ENCODE results near the gene WFDC12.

The WFDC12 gene

DNA sequence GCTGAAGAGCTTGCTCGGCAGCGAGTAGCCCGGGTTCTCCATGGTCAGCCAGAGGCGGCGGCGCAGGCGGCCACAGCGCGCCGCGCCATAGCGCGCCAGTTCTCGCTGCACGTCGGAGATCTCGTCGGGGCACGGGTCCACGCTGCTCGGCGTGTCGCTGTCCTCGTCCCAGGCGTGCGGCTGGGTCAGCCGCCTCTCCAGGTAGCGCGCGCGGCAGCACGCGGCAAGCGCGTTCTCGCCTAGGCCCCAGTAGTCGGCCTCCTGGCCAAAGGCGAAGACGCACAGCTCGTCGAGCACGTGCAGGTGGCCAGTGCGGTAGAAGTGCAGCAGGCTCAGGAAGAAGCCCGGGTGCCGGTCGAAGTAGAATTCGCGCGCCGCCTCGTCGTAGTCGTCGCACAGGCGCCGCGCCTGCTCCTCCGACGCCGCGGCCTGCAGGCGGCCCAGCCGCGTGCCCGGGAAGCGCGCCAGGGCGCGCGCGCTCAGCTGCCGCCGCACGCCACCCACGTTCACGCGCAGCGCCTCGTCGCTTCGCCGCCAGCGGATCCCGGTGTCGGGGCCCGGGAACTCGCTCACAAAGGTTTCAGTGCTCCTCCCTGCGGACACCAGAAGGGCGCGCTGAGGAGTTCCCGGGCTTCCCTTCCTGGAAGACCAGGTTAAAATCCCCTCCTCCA, 26.0 kb downstream of the WFDC12 start:
- Histone ChIP-seq H3K4me1 (ENCODE audit: insufficient read depth, insufficient read length) (no peaks in the 10 kb centered on the region), H3K4me3 (ENCODE audit: insufficient read length, low read depth) (no peak overlapping the region), H3K27me3 (ENCODE audit: insufficient read depth, insufficient read length) (peaks cover 52% of the 10 kb centered on the region), H3K9me3 (ENCODE audit: insufficient read depth, low read length) (no peaks in the 10 kb centered on the region; the same call in 1 of the 2 replicates), H3K36me3 (ENCODE audit: insufficient read depth, insufficient read length, low read length) (peaks cover 4% of the 10 kb centered on the region), H3K9ac (ENCODE audit: insufficient read length, low read depth) (peak overlapping the region; percentile 27)
- TF ChIP-seq YY1 (IDR thresholded peaks at IDR 0.05; ENCODE audit: insufficient read depth, insufficient read length) (no peak), ZNF274 (IDR thresholded peaks at IDR 0.05; ENCODE audit: low read depth, low read length) (no peak), SUZ12 (IDR thresholded peaks at IDR 0.05; ENCODE audit: extremely low read depth, insufficient read depth, insufficient read length) (no peak)
- DNase-seq (ENCODE audit: low read depth, low spot score): peak; percentile 58

DNA sequence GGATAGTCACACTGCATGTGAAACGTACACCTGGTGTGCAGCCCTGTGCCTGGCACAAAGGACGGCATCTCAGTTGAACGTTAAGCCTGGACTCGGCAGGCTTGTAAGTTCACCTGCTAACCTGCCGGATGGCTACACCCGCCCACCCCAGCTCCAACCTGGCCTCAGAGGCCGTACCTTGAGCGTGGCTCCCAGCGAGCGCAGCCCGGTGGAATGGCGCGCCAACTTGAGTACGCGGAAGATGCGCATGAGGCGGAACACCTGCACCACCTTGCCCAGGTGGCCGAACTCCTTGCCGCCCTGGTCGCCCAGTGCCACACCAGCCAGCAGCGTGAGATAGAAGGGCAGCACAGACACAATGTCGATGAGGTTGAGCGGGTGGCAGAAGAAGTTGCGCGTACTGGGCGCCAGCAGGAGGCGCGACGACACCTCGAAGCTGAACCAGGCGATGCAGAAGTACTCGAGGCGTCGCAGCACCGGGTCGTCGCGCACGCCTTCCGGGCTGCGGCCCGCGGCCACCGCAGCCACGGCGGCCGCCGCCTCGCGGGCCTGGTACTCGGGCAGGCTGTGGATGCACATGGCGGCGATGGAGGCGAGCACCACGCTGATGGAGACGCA, 26.7 kb downstream of the WFDC12 start:
- Histone ChIP-seq H3K27me3 (ENCODE audit: insufficient read depth, insufficient read length) (peaks cover 52% of the 10 kb centered on the region), H3K9me3 (ENCODE audit: insufficient read depth, low read length) (no peaks in the 10 kb centered on the region; the same call in 1 of the 2 replicates), H3K9ac (ENCODE audit: insufficient read length, low read depth) (no peak overlapping the region), H3K4me1 (ENCODE audit: insufficient read depth, insufficient read length) (no peaks in the 10 kb centered on the region), H3K4me3 (ENCODE audit: insufficient read length, low read depth) (no peak overlapping the region), H3K36me3 (ENCODE audit: insufficient read depth, insufficient read length, low read length) (peaks cover 4% of the 10 kb centered on the region)
- no peak for TF ChIP-seq YY1 (IDR thresholded peaks at IDR 0.05; ENCODE audit: insufficient read depth, insufficient read length)
- TF ChIP-seq ZNF274 (IDR thresholded peaks at IDR 0.05; ENCODE audit: low read depth, low read length): no peak
- TF ChIP-seq SUZ12 (IDR thresholded peaks at IDR 0.05; ENCODE audit: extremely low read depth, insufficient read depth, insufficient read length): no peak
- no peak for DNase-seq (ENCODE audit: low read depth, low spot score)

DNA sequence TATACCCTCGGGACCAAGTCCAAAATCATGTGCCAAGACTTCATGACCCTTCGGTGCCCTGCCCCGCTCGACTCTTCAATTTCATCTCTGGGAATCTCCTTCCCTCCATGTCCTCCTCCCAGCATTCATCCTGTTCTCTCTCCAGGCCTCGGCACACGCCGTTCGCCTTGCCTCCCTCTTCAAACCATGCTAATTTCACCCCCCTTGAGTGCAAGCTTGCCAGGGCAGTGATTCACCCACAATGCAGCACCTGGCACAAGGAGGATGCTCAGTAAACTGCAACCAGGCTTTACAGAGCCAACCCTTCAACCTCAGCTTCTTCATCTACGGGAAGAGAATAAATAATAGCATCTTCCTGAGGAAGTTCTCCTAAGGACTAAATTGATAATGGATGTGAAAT, 27.5 kb downstream of the WFDC12 start:
- H3K4me3 ChIP-seq (ENCODE audit: insufficient read length, low read depth): no peak overlapping the region
- no peaks in the 10 kb centered on the region; the same call in 1 of the 2 replicates for H3K9me3 ChIP-seq (ENCODE audit: insufficient read depth, low read length)
- TF ChIP-seq YY1 (IDR thresholded peaks at IDR 0.05; ENCODE audit: insufficient read depth, insufficient read length): no peak
- H3K27me3 ChIP-seq (ENCODE audit: insufficient read depth, insufficient read length): peaks cover 50% of the 10 kb centered on the region
- H3K9ac ChIP-seq (ENCODE audit: insufficient read length, low read depth): no peak overlapping the region
- H3K36me3 ChIP-seq (ENCODE audit: insufficient read depth, insufficient read length, low read length): peaks cover 4% of the 10 kb centered on the region
- H3K4me1 ChIP-seq (ENCODE audit: insufficient read depth, insufficient read length): no peaks in the 10 kb centered on the region
- no peak for DNase-seq (ENCODE audit: low read depth, low spot score)

DNA sequence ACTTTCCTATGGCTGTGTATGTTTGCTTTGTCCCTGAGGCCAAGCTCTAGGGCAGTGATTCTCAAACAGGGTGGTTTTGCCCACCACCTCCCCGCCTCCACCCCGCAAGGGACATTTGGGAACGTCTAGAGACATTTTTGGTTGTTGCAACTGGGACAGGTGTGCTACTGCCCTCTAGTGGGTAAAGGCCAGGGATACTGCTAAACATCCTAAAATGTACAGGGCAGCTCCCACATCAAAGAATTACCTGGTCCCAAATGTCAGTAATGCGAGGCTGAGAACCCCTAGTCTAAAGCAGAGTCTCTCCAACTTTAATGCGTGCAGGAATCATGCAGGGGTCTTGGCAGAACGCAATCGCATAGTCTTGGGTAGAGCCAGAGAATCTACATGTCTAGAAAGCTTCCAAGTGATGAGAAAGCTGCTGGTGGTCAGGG, 28.4 kb downstream of the WFDC12 start:
- TF ChIP-seq SUZ12 (IDR thresholded peaks at IDR 0.05; ENCODE audit: extremely low read depth, insufficient read depth, insufficient read length) (no peak), YY1 (IDR thresholded peaks at IDR 0.05; ENCODE audit: insufficient read depth, insufficient read length) (no peak), ZNF274 (IDR thresholded peaks at IDR 0.05; ENCODE audit: low read depth, low read length) (no peak)
- no peak overlapping the region for H3K4me3 ChIP-seq (ENCODE audit: insufficient read length, low read depth)
- no peaks in the 10 kb centered on the region for H3K4me1 ChIP-seq (ENCODE audit: insufficient read depth, insufficient read length)
- peaks cover 4% of the 10 kb centered on the region for H3K36me3 ChIP-seq (ENCODE audit: insufficient read depth, insufficient read length, low read length)
- peak; percentile 63 for DNase-seq (ENCODE audit: low read depth, low spot score)
- peaks cover 41% of the 10 kb centered on the region for H3K27me3 ChIP-seq (ENCODE audit: insufficient read depth, insufficient read length)
- H3K9ac ChIP-seq (ENCODE audit: insufficient read length, low read depth): no peak overlapping the region
- no peaks in the 10 kb centered on the region; the same call in 1 of the 2 replicates for H3K9me3 ChIP-seq (ENCODE audit: insufficient read depth, low read length)

DNA sequence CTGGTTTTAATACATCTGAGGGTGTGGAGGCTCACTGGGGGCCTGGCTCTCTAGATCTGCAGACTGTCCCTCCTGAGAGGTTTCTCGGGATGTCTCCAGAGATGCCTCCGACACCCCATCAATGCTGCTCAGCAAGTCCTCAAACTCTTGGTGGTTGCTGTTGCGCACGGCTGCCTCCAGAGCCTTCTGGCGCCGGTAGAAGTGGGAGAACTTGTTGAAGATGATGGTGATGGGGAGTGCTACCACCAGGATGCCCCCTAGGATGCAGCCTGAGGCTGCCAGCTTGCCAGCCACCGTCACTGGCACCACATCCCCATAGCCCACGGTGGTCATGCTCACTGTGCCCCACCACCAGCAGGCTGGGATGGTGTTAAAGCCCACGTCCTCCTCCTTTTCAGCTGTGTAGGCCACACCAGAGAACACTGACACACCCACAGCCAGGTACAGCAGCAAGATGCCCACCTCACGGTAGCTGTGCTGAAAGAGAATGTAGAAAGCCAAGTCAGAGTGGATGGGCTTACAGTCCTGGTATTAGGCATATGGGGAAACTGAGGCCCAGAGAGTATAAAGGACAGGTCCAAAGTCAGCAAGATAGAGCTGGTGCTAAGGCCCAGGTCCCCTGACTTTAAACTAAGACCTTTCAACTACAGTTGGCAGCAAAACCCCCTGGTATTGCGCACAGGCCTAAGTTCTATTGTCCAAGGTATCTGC, 29.2 kb downstream of the WFDC12 start:
- no peaks in the 10 kb centered on the region for H3K4me1 ChIP-seq (ENCODE audit: insufficient read depth, insufficient read length)
- H3K9ac ChIP-seq (ENCODE audit: insufficient read length, low read depth): no peak overlapping the region
- no peaks in the 10 kb centered on the region; the same call in 1 of the 2 replicates for H3K9me3 ChIP-seq (ENCODE audit: insufficient read depth, low read length)
- peaks cover 33% of the 10 kb centered on the region for H3K27me3 ChIP-seq (ENCODE audit: insufficient read depth, insufficient read length)
- no peak for DNase-seq (ENCODE audit: low read depth, low spot score)
- H3K36me3 ChIP-seq (ENCODE audit: insufficient read depth, insufficient read length, low read length): peaks cover 4% of the 10 kb centered on the region
- TF ChIP-seq ZNF274 (IDR thresholded peaks at IDR 0.05; ENCODE audit: low read depth, low read length) (no peak), YY1 (IDR thresholded peaks at IDR 0.05; ENCODE audit: insufficient read depth, insufficient read length) (no peak), SUZ12 (IDR thresholded peaks at IDR 0.05; ENCODE audit: extremely low read depth, insufficient read depth, insufficient read length) (no peak)
- no peak overlapping the region for H3K4me3 ChIP-seq (ENCODE audit: insufficient read length, low read depth)

DNA sequence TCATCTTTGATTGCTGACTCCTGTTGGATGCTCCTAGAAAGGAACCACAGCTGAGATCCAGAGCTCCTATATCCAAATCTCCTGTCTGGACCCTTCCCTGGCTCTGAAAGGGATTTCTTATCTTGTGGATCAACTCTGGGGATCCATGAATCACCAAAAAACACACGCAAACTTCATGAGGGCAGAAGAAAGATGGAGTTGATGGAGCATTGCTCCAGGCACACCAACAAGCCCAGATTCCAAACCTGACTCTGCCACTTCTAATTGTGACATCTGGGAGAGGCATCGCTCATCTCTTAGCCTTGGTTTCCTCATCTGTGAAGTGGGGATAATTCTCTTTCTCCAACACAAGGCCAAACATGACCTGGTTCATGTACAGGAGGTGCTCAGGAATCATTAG, 30.1 kb downstream of the WFDC12 start:
- TF ChIP-seq YY1 (IDR thresholded peaks at IDR 0.05; ENCODE audit: insufficient read depth, insufficient read length) (no peak), SUZ12 (IDR thresholded peaks at IDR 0.05; ENCODE audit: extremely low read depth, insufficient read depth, insufficient read length) (no peak), ZNF274 (IDR thresholded peaks at IDR 0.05; ENCODE audit: low read depth, low read length) (no peak)
- Histone ChIP-seq H3K9ac (ENCODE audit: insufficient read length, low read depth) (no peak overlapping the region), H3K27me3 (ENCODE audit: insufficient read depth, insufficient read length) (peaks cover 25% of the 10 kb centered on the region), H3K9me3 (ENCODE audit: insufficient read depth, low read length) (no peaks in the 10 kb centered on the region; the same call in 1 of the 2 replicates), H3K4me3 (ENCODE audit: insufficient read length, low read depth) (no peak overlapping the region), H3K4me1 (ENCODE audit: insufficient read depth, insufficient read length) (no peaks in the 10 kb centered on the region), H3K36me3 (ENCODE audit: insufficient read depth, insufficient read length, low read length) (peaks cover 4% of the 10 kb centered on the region)
- DNase-seq (ENCODE audit: low read depth, low spot score): no peak

DNA sequence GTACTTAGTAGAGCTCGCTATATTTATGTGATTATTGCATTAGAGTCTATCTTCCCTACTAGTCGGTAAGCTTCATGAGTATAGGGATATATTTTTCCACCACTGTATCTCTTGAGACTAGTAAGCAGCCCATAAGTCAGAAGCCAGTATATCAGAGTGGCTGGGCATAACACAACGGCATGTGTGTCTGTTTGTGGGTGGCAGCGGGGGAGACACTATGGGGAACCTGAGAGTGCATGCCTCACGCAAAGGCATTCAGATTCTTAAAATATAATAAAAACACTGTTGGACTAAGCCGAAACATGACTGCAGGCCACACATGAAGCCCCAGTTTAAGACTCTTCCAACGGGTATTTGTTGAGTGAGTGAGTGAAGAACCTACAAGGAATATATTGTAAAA, 31.4 kb downstream of the WFDC12 start:
- TF ChIP-seq ZNF274 (IDR thresholded peaks at IDR 0.05; ENCODE audit: low read depth, low read length) (no peak), YY1 (IDR thresholded peaks at IDR 0.05; ENCODE audit: insufficient read depth, insufficient read length) (no peak), SUZ12 (IDR thresholded peaks at IDR 0.05; ENCODE audit: extremely low read depth, insufficient read depth, insufficient read length) (no peak)
- no peak for DNase-seq (ENCODE audit: low read depth, low spot score)
- H3K27me3 ChIP-seq (ENCODE audit: insufficient read depth, insufficient read length): peaks cover 16% of the 10 kb centered on the region
- no peak overlapping the region for H3K4me3 ChIP-seq (ENCODE audit: insufficient read length, low read depth)
- H3K9me3 ChIP-seq (ENCODE audit: insufficient read depth, low read length): no peaks in the 10 kb centered on the region; the same call in 1 of the 2 replicates
- H3K36me3 ChIP-seq (ENCODE audit: insufficient read depth, insufficient read length, low read length): peaks cover 4% of the 10 kb centered on the region
- H3K9ac ChIP-seq (ENCODE audit: insufficient read length, low read depth): no peak overlapping the region
- H3K4me1 ChIP-seq (ENCODE audit: insufficient read depth, insufficient read length): no peaks in the 10 kb centered on the region

All from NT2/D1 (cell line).